ENCODE measurements around the gene LRPAP1. TPM values are rescaled to one million over a fixed set of nuclear protein-coding genes. Genes with fewer than 3 reads are reported as not detected.
A peak's percentile ranks its signal among the peaks of the same experiment; 100 is the strongest.

The LRPAP1 gene
- polyA plus RNA-seq, 1 donor (not counting 4 experiments of a cell fraction or from before 2014, with no cell fraction given) = 121 TPM

DNA sequence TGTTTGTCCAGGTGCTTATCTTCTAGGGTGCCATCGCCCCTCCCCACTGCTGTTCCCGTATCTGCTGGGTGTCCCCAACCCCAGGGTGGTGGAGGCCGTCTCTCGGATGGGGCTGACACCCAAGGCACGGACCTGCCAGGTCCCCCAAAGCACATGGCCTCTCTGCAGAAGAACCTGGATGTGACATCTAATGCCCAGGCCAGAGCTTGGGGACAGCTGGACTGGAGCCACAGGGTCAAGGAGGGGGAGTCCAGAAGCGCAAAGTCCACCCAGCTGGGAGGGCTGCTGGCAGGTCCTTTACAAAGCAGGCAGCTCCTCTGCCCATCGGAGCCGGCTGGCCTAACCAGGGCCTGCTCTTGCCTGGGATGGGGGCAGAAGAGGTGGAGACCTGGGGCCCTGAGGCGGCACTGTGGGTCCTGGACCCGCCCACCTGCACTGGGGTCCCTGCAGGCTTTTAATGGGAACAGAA lies 69.9 kb downstream of the LRPAP1 start:
- Histone ChIP-seq H3K4me3 (ENCODE audit: control insufficient read depth in 2 of 3, extremely low read depth in 1 of 3, insufficient read depth in 2 of 3, low read depth in 1 of 3, low read length in 3 of 3) (no peak overlapping the region), H3K79me2 (ENCODE audit: control insufficient read depth, insufficient read depth, low read length) (no peaks in the 10 kb centered on the region), H3K27me3 (ENCODE audit: control insufficient read depth, extremely low read depth, insufficient read depth, low read length) (peaks cover 73% of the 10 kb centered on the region), H2AFZ (ENCODE audit: control insufficient read depth, low read length) (no peak overlapping the region), H3K9me1 (ENCODE audit: control insufficient read depth, extremely low read depth, insufficient read depth, low read length) (no peaks in the 10 kb centered on the region), H3K27ac (ENCODE audit: control insufficient read depth, insufficient read depth, low read length) (no peak overlapping the region), H3K36me3 (ENCODE audit: control insufficient read depth in 2 of 2, extremely low read depth in 1 of 2, insufficient read depth in 2 of 2, low read length in 2 of 2) (no peaks in the 10 kb centered on the region), H3K4me1 (ENCODE audit: control insufficient read depth, extremely low read depth, insufficient read depth, low read length) (peaks cover 15% of the 10 kb centered on the region), H4K20me1 (ENCODE audit: control insufficient read depth, extremely low read depth, insufficient read depth, low read length) (no peaks in the 10 kb centered on the region), H3K4me2 (ENCODE audit: control insufficient read depth, extremely low read depth, insufficient read depth, low read depth, low read length) (no peak overlapping the region), H3K9me3 (ENCODE audit: control insufficient read depth, low read depth, low read length) (no peaks in the 10 kb centered on the region), H3K9ac (ENCODE audit: control insufficient read depth, extremely low read depth, insufficient read depth, low read length) (no peak overlapping the region)
- FAIRE-seq = no peak
- dilution Hi-C loops (cut with MboI; ENCODE audit: extremely low pct_ligation_motif_present, low sequenced_read_pairs) = no loop called here
- DNase-seq (ENCODE audit: low read depth, low spot score) = no peak
- TF ChIP-seq EZH2 (IDR thresholded peaks at IDR 0.05; ENCODE audit: low read length) = no peak
- TF ChIP-seq, protein P1, sequence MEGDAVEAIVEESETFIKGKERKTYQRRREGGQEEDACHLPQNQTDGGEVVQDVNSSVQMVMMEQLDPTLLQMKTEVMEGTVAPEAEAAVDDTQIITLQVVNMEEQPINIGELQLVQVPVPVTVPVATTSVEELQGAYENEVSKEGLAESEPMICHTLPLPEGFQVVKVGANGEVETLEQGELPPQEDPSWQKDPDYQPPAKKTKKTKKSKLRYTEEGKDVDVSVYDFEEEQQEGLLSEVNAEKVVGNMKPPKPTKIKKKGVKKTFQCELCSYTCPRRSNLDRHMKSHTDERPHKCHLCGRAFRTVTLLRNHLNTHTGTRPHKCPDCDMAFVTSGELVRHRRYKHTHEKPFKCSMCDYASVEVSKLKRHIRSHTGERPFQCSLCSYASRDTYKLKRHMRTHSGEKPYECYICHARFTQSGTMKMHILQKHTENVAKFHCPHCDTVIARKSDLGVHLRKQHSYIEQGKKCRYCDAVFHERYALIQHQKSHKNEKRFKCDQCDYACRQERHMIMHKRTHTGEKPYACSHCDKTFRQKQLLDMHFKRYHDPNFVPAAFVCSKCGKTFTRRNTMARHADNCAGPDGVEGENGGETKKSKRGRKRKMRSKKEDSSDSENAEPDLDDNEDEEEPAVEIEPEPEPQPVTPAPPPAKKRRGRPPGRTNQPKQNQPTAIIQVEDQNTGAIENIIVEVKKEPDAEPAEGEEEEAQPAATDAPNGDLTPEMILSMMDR (optimal IDR thresholded peaks at IDR 0.05 in 1 of 3, IDR thresholded peaks at IDR 0.05 in 1 of 3, conservative IDR thresholded peaks at IDR 0.05 in 1 of 3; ENCODE audit: extremely low read depth in 1 of 3, insufficient read depth in 2 of 3, low read length in 3 of 3) = no peak

- Histone ChIP-seq H3K36me3 (ENCODE audit: control insufficient read depth in 2 of 2, extremely low read depth in 1 of 2, insufficient read depth in 2 of 2, low read length in 2 of 2) (no peaks in the 10 kb centered on the region), H3K4me1 (ENCODE audit: control insufficient read depth, extremely low read depth, insufficient read depth, low read length) (peaks cover 15% of the 10 kb centered on the region), H3K27ac (ENCODE audit: control insufficient read depth, insufficient read depth, low read length) (no peak overlapping the region), H2AFZ (ENCODE audit: control insufficient read depth, low read length) (no peak overlapping the region), H3K79me2 (ENCODE audit: control insufficient read depth, insufficient read depth, low read length) (no peaks in the 10 kb centered on the region), H3K4me2 (ENCODE audit: control insufficient read depth, extremely low read depth, insufficient read depth, low read depth, low read length) (peak overlapping the region; percentile 16), H3K9me1 (ENCODE audit: control insufficient read depth, extremely low read depth, insufficient read depth, low read length) (no peaks in the 10 kb centered on the region), H3K4me3 (ENCODE audit: control insufficient read depth in 2 of 3, extremely low read depth in 1 of 3, insufficient read depth in 2 of 3, low read depth in 1 of 3, low read length in 3 of 3) (no peak overlapping the region), H4K20me1 (ENCODE audit: control insufficient read depth, extremely low read depth, insufficient read depth, low read length) (no peaks in the 10 kb centered on the region), H3K9ac (ENCODE audit: control insufficient read depth, extremely low read depth, insufficient read depth, low read length) (no peak overlapping the region), H3K9me3 (ENCODE audit: control insufficient read depth, low read depth, low read length) (no peaks in the 10 kb centered on the region), H3K27me3 (ENCODE audit: control insufficient read depth, extremely low read depth, insufficient read depth, low read length) (peaks cover 68% of the 10 kb centered on the region)
- DNase-seq (ENCODE audit: low read depth, low spot score) (peak; percentile 54), FAIRE-seq (peak; percentile 80)
- TF ChIP-seq, protein P1 (optimal IDR thresholded peaks at IDR 0.05 in 1 of 3, IDR thresholded peaks at IDR 0.05 in 1 of 3, conservative IDR thresholded peaks at IDR 0.05 in 1 of 3; ENCODE audit: extremely low read depth in 1 of 3, insufficient read depth in 2 of 3, low read length in 3 of 3) = no peak
- TF ChIP-seq EZH2 (IDR thresholded peaks at IDR 0.05; ENCODE audit: low read length) = no peak
- dilution Hi-C loops (cut with MboI; ENCODE audit: extremely low pct_ligation_motif_present, low sequenced_read_pairs) = no loop called here
Observed at GRCh38 chr4:3461515-3462291, 70.5 kb downstream of the LRPAP1 start.

Data from keratinocyte (primary cell).